Progenitor cell of endocrine pancreas (in vitro differentiated cells): ENCODE results near the gene NNMT. TPM values are rescaled to one million over a fixed set of nuclear protein-coding genes. Genes with fewer than 3 reads are reported as not detected.

Experiments
- DNase-seq: peaks from one replicate; pipeline ENCODE4 v3.0.0; 2021; ENCODE audit warnings: low spot score; ENCODE audit not compliant: unreplicated experiment
- H3K27ac Mint-ChIP-seq: 2 replicates; pipeline ENCODE4 v1.8.0; 2021; ENCODE audit warnings: mild to moderate bottlenecking, moderate library complexity, mixed read lengths
- H3K27me3 Mint-ChIP-seq: 2 replicates; pipeline ENCODE4 v1.8.0; 2021; ENCODE audit warnings: mixed read lengths
- H3K36me3 Mint-ChIP-seq: 2 replicates; pipeline ENCODE4 v1.8.0; 2022; ENCODE audit warnings: mixed read lengths; ENCODE audit not compliant: insufficient read depth
- H3K4me1 Mint-ChIP-seq: 2 replicates; pipeline ENCODE4 v1.8.0; 2021; ENCODE audit warnings: low read depth, mixed read lengths
- H3K4me3 Mint-ChIP-seq: 2 replicates; pipeline ENCODE4 v1.8.0; 2021; ENCODE audit warnings: low read depth, mild to moderate bottlenecking, moderate library complexity, mixed read lengths
- H3K9me3 Mint-ChIP-seq: 2 replicates; pipeline ENCODE4 v1.8.0; 2021; ENCODE audit warnings: low read depth, mixed read lengths
- total RNA-seq: library from RNA; stranded (reverse); gene quantifications from 2 replicates; pipeline ENCODE4 v1.2.1, GENCODE V29; 2021
- TF ChIP-seq, protein P1 (sequence below): fragments of 200-600 bp; sonication (generic); IDR thresholded peaks from one replicate; pipeline ENCODE4 v1.5.0; 2021; ENCODE audit warnings: antibody characterized with exemption, mild to moderate bottlenecking; ENCODE audit not compliant: unreplicated experiment

Gene NNMT
- total RNA-seq, 1 donor from 2014 or later, result 2.4 TPM

- TF ChIP-seq, protein P1, sequence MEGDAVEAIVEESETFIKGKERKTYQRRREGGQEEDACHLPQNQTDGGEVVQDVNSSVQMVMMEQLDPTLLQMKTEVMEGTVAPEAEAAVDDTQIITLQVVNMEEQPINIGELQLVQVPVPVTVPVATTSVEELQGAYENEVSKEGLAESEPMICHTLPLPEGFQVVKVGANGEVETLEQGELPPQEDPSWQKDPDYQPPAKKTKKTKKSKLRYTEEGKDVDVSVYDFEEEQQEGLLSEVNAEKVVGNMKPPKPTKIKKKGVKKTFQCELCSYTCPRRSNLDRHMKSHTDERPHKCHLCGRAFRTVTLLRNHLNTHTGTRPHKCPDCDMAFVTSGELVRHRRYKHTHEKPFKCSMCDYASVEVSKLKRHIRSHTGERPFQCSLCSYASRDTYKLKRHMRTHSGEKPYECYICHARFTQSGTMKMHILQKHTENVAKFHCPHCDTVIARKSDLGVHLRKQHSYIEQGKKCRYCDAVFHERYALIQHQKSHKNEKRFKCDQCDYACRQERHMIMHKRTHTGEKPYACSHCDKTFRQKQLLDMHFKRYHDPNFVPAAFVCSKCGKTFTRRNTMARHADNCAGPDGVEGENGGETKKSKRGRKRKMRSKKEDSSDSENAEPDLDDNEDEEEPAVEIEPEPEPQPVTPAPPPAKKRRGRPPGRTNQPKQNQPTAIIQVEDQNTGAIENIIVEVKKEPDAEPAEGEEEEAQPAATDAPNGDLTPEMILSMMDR, result no peak
- Mint-ChIP-seq H3K36me3 (peaks cover 11% of the 10 kb centered on the region), H3K4me3 (no peak overlapping the region), H3K27ac (no peak overlapping the region), H3K4me1 (peaks cover 22% of the 10 kb centered on the region), H3K27me3 (peaks cover 6% of the 10 kb centered on the region), H3K9me3 (peaks cover 26% of the 10 kb centered on the region)
- DNase-seq, result no peak
Observed at GRCh38 chr11:114296605-114297372, 590 bp downstream of the NNMT start.

DNA sequence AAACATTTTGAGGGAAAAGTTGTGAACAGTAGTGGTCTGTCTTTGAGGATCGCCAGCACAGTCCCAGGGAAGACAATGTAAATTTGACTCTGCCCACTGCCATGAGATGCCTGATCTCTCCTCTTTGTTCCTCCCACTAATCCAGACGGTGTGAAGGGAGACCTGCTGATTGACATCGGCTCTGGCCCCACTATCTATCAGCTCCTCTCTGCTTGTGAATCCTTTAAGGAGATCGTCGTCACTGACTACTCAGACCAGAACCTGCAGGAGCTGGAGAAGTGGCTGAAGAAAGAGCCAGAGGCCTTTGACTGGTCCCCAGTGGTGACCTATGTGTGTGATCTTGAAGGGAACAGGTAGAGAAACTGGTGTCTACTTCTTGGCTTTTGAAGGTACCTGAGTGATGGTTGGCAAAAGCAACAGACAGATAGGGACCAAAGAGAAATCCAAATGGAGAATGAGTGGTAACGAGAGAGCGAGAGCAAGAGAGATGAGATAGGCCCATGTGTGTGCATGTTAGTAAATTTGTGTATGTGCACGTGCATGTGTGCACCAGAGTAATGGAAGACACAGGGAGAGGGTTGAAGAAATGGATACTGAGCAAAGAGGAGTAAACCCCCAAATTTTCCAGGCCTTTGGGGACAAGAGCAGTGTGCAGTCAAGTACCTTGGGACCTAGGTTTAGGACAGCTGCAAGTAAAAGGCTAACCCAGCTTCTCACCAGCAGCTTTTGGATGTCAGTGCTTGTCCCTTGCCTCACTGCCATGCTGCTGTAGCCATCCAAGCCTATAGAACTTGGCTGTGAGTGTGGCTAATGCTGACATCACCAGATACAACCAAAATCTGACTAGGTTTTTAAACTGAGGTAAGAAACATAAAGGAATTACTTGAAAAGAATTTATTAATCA is 1.9 kb downstream of the NNMT start:
- peaks cover 11% of the 10 kb centered on the region for H3K36me3 Mint-ChIP-seq
- H3K4me3 Mint-ChIP-seq, result no peak overlapping the region
- no peak for DNase-seq
- H3K27ac Mint-ChIP-seq, result no peak overlapping the region
- peaks cover 4% of the 10 kb centered on the region for H3K27me3 Mint-ChIP-seq
- TF ChIP-seq, protein P1, result no peak
- H3K9me3 Mint-ChIP-seq, result peaks cover 31% of the 10 kb centered on the region
- peaks cover 14% of the 10 kb centered on the region for H3K4me1 Mint-ChIP-seq

DNA sequence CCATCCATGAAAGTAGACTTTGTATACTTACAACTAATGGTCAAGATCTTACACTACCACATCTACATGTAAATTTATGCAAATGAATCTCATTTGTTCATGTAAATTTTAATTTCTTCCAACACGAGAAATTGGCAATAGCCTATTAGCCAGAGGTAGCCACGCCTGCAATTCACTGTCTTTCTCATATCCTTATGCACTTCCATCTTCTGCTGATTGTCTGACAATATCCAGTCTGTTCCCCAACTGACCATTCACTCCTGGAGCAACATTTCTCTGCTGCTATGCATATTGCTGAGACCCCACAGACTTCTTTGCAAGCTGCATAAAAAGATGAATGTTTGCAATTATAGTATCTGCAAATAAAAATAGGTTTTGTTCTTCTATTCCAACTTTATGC is 2.5 kb downstream of the NNMT start:
- H3K4me1 Mint-ChIP-seq, result peaks cover 14% of the 10 kb centered on the region
- no peak overlapping the region for H3K27ac Mint-ChIP-seq
- H3K4me3 Mint-ChIP-seq, result no peak overlapping the region
- H3K9me3 Mint-ChIP-seq, result peaks cover 29% of the 10 kb centered on the region
- TF ChIP-seq, protein P1, result no peak
- DNase-seq, result no peak
- peaks cover 4% of the 10 kb centered on the region for H3K27me3 Mint-ChIP-seq
- peaks cover 10% of the 10 kb centered on the region for H3K36me3 Mint-ChIP-seq

DNA sequence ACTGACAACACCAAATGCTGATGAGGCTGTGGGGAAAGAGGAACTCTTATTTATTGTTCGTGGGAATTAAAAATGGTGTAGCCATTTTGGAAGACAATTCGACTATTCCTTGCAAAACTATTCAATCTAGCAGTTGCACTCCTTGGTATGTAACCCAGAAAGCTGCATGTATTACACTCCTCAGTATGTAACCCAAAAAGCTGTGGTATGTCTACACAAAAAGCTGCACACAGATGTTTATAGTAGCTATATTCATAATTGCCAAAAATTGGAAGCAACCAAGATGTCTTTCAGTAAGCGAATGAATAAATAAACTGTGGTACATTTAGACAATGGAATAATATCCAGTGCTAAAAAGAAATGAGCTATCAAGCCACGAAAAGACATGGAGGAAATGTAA is 4.9 kb downstream of the NNMT start:
- Mint-ChIP-seq H3K27ac (no peak overlapping the region), H3K27me3 (peaks cover 8% of the 10 kb centered on the region), H3K4me1 (peaks cover 7% of the 10 kb centered on the region), H3K9me3 (peaks cover 27% of the 10 kb centered on the region), H3K4me3 (no peak overlapping the region), H3K36me3 (peaks cover 8% of the 10 kb centered on the region)
- DNase-seq, result no peak
- TF ChIP-seq, protein P1, result no peak

- peaks cover 4% of the 10 kb centered on the region for H3K4me1 Mint-ChIP-seq
- DNase-seq, result no peak
- H3K9me3 Mint-ChIP-seq, result peaks cover 27% of the 10 kb centered on the region
- H3K36me3 Mint-ChIP-seq, result peaks cover 8% of the 10 kb centered on the region
- no peak overlapping the region for H3K4me3 Mint-ChIP-seq
- TF ChIP-seq, protein P1, result no peak
- peaks cover 12% of the 10 kb centered on the region for H3K27me3 Mint-ChIP-seq
- H3K27ac Mint-ChIP-seq, result no peak overlapping the region
Observed at GRCh38 chr11:114301927-114302326, 5.7 kb downstream of the NNMT start.
